Stimulated activated CD8-positive, alpha-beta memory T cell treated with anti-CD3 and anti-CD28 coated beads, Interleukin-7, amount 100 ng/mL, for 24 hours (primary cell): Measurements from ENCODE around the gene MYO3B.

Experiments used
- DNase-seq: peaks from one replicate; pipeline ENCODE4 v3.0.0-alpha.2; 2020; ENCODE audit warnings: low read depth

Gene MYO3B

GRCh38 chr2:170177950-170178781, at the start of gene MYO3B:
Gene MYO3B (plus strand): TSS chr2:170178147. CDS start chr2:170178288, 141 bp downstream.
- no peak for DNase-seq

- DNase-seq, result no peak
Measured at GRCh38 chr2:170139276-170139967, 38.5 kb upstream of the MYO3B start.

DNA sequence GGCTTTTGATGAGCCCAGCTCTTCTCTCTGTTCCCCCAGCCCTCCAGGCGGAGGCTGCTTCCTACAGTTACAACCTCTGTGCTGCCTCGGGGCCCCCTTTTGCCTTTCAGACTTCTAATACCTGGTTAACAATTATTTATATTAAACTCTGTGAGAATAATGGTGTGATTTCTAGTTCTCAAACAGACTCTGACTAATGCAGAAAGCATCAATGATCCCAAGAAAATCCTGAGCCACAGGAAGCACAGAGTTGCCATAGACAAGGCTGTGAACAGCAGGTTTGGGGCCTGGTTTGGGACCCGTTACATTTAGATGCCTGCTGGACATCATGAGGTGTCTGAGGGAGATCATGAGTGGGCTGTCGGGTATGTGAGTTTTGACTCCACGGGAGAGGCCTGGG, 37.4 kb upstream of the MYO3B start:
- no peak for DNase-seq

DNA sequence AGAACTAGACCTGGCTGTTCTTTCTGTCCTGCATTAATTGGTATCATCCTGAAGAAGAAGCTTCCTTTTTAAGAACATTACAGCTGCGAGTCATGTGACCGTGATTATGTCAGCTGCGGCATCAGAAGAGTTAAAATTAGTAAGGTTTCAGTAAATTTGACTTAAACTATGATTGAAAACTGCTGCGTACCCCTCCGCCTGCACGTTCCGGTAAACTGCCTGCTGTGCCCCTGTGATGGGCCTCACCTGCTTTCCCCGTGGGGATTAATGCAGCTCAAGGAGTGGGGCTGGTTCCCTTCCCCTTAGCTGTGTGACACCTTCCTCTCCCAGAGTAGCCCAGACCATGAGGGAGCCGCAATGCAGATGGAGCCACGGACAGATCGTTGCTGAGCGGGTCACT, 36.1 kb upstream of the MYO3B start:
- no peak for DNase-seq

DNA sequence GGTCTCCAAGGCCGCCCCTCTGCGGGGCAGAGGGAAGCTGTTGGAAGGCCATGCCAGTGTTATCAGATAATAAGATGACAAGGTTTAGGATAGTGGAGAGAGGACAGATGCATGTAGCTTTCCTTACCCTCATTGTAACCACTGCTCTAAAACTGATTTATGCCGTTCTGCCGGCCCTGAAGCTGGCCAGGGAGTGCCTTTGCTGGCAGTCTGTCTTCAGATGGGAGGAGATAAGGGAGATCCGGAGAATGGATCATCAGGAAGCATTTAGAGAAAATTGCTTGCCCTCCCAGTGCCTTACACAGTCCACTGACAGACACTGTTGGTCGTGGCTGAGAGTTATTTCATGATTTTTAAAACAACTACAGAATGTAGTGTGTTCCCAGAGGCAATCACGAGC, 35.4 kb upstream of the MYO3B start:
- no peak for DNase-seq

- DNase-seq, result no peak
Measured at GRCh38 chr2:170143045-170143717, 34.8 kb upstream of the MYO3B start.

DNA sequence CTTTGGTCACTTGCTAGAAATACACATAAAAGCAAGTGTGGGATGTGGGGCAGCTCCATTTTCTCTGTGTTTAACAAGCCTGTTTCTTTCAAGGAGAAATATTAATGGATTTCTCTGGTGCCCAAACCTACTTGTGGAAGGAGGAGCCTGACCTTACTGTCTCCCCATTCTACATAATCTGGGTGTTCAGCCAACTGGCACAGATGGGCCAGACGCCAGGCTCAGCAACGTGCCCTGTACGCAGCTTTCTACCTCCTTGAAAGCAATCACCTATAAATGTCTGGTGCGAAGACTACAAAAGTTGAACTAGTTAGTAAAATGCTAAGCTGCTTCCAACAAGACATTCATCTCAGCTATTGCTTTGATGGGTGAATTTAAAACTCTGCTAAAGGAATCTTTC, 33.2 kb upstream of the MYO3B start:
- DNase-seq, result no peak

- no peak for DNase-seq
Measured at GRCh38 chr2:170145191-170145590, 32.8 kb upstream of the MYO3B start.

DNA sequence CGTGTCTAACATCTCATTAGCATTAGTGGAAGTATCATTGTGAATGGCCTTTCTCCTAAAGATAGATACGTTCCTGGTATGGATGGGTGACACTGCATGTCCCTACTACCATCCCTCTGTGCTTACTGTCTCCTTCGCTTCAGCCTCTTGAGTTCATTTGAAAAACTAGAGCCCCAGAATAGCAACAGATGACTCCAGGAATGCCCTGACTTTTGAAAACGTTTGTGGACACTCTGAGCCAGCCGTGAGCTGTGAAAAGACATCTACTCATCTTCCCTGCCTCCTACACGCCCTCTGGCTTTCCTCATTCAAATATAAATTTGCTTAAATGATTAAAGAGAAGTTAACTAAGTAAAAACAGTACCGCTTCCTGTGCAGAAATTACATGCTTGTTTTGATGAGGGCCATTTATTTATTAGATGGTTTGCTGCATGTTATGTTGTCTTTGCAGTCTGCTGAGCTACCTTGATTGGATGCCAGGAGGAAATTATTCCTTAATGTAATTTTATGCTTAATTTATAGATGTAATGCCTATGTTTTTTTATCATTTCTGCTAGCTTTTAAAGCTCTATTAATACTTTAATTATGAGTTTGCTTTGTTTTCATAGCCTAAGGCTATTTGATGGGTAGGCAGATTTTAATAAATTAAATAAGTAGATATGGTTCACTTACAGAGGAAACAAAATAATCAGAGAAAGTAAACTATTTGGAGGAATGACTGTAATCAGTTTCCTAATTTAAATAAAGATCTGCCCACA, 32.1 kb upstream of the MYO3B start:
- no peak for DNase-seq

DNA sequence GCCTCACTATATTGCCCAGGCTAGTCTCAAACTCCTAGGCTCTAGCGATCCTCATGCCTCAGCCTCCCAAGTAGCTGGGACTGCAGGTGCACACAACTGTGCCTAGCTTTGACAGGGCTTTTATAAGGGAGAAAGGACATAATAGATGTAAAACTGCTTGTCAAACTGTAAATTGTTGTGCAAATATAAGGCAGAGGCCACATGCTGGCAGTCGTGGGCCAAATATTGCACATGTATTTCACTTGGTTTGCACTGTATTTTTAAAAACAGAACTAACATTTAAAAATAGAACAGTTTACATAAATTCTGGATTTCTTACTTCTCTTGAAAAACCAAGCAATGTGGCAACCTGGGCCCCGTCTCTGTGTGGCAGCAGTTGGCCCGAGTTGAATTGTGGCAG, 31.2 kb upstream of the MYO3B start:
- no peak for DNase-seq

GRCh38 chr2:170147576-170147975, 30.4 kb upstream of the MYO3B start:
- no peak for DNase-seq

DNA sequence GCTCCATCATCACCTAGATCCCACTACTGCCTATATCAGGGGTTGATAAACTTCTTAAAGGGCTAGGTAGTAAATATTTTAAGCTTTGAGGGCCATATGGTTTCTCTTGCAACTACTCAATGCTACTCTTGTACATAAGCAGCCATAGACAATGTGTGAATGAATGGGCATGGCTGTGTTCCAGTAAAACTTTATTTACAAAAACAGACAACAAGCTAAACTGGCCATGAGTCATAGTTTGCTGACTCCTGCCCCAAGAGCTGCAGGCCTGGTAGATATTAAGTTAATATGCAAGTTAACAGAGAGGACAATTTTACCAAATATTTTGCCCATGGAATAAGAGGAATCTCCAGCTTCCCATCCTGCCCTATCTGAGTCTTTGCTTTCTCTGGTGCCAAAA, 29.8 kb upstream of the MYO3B start:
- DNase-seq, result no peak

- DNase-seq, result no peak
Measured at GRCh38 chr2:170152421-170152820, 25.5 kb upstream of the MYO3B start.

- DNase-seq, result no peak
Measured at GRCh38 chr2:170155022-170155722, 22.8 kb upstream of the MYO3B start.

GRCh38 chr2:170155723-170156253, 22.2 kb upstream of the MYO3B start:
- DNase-seq, result no peak

GRCh38 chr2:170156592-170156991, 21.4 kb upstream of the MYO3B start:
- no peak for DNase-seq

DNA sequence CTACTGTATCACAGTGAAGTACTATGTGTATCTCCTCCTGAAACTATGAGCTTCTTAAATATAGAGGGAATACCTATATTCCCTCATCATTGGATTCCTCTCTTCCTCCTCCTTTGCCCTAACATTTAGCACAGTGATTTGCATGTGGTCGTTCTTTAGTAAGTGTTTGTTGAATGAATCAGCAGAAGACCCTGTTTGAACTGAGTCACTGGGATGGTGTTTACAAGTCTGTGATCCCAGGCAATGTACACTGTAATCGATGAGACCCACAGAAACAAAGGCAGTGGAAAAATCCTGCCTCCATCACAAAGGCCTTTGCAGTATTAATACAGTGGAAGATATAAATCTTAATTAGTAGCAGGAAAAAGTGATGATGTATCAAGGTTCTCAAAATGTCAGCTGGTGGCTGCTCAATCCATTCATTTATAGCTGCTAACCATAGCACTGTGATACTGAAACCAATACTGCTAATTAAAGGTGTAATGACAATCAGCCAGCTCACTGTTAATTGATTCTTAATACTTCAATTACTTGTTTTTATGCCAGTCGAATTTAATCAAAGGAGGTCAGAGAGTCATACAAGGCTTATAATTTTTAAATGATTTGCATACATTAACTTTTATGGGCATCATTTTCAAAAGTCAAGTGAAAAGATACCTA, 20.8 kb upstream of the MYO3B start:
- DNase-seq, result no peak

GRCh38 chr2:170159060-170159459, 18.9 kb upstream of the MYO3B start:
- DNase-seq, result no peak

- no peak for DNase-seq
Measured at GRCh38 chr2:170161516-170162270, 16.3 kb upstream of the MYO3B start.

DNA sequence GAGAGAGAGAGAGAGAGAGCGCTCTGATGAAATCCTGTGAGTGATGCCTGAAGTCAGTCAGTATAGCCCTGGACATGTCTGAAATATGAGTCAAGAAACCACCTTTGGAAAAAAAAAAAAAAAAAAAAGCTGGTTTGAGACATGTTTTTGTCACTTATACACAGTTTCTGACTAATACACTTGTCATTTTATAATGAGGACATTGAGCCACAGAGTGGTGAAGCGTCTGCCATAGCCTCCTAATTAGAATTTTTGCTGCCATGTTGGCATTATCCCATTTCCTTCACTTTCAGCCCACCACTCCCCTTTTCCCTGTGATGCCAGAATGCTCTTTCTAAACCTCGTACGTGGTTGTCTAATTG, 15.7 kb upstream of the MYO3B start:
- DNase-seq, result no peak
